ENCODE measurements around the gene WNT5A. TPM values are rescaled to one million over a fixed set of nuclear protein-coding genes. Genes with fewer than 3 reads are reported as not detected.

The WNT5A gene
- total RNA-seq, 1 donor from 2014 or later = 5.5 TPM

GRCh38 chr3:55474213-55474632 lies 12.9 kb downstream of the WNT5A start:
- H3K36me3 Mint-ChIP-seq (ENCODE audit: insufficient read depth) = peaks cover 2% of the 10 kb centered on the region
- H3K27ac Mint-ChIP-seq = no peak overlapping the region
- peak overlapping the region; percentile 54 for H3K4me3 Mint-ChIP-seq (ENCODE audit: low read depth)
- DNase-seq (ENCODE audit: low spot score, unreplicated experiment) = no peak
- H3K27me3 Mint-ChIP-seq = peaks cover 53% of the 10 kb centered on the region
- peaks cover 16% of the 10 kb centered on the region for H3K4me1 Mint-ChIP-seq (ENCODE audit: low read depth)
- TF ChIP-seq, protein P1, sequence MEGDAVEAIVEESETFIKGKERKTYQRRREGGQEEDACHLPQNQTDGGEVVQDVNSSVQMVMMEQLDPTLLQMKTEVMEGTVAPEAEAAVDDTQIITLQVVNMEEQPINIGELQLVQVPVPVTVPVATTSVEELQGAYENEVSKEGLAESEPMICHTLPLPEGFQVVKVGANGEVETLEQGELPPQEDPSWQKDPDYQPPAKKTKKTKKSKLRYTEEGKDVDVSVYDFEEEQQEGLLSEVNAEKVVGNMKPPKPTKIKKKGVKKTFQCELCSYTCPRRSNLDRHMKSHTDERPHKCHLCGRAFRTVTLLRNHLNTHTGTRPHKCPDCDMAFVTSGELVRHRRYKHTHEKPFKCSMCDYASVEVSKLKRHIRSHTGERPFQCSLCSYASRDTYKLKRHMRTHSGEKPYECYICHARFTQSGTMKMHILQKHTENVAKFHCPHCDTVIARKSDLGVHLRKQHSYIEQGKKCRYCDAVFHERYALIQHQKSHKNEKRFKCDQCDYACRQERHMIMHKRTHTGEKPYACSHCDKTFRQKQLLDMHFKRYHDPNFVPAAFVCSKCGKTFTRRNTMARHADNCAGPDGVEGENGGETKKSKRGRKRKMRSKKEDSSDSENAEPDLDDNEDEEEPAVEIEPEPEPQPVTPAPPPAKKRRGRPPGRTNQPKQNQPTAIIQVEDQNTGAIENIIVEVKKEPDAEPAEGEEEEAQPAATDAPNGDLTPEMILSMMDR (IDR thresholded peaks at IDR 0.05; ENCODE audit: unreplicated experiment) = peak; percentile 39
- no peaks in the 10 kb centered on the region for H3K9me3 Mint-ChIP-seq (ENCODE audit: low read depth)

DNA sequence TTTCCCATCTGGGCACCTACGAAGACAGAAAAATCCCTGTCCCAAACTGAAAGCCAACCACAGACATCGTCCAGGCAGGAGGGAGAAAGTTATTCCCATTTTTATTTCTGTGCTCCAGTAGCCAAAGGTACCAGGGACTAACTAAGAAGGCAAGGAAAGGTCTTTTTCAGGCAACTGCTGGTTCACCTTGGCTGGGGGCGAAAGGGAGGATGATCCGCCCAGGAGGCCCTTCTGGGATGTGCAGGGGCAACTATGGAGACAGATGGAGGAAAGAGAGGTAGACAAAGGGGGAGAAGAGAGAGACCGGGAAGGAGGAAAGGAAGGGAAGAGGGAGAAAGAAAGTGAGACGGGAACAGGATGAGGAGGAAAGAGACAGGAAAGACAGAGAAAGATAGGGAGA lies 13.3 kb downstream of the WNT5A start:
- H3K27me3 Mint-ChIP-seq = peaks cover 52% of the 10 kb centered on the region
- TF ChIP-seq, protein P1 (IDR thresholded peaks at IDR 0.05; ENCODE audit: unreplicated experiment) = no peak
- H3K4me3 Mint-ChIP-seq (ENCODE audit: low read depth) = peak overlapping the region; percentile 54
- no peaks in the 10 kb centered on the region for H3K9me3 Mint-ChIP-seq (ENCODE audit: low read depth)
- DNase-seq (ENCODE audit: low spot score, unreplicated experiment) = no peak
- H3K27ac Mint-ChIP-seq = no peak overlapping the region
- peaks cover 16% of the 10 kb centered on the region for H3K4me1 Mint-ChIP-seq (ENCODE audit: low read depth)
- peaks cover 2% of the 10 kb centered on the region for H3K36me3 Mint-ChIP-seq (ENCODE audit: insufficient read depth)

- Mint-ChIP-seq H3K4me1 (ENCODE audit: low read depth) (peaks cover 4% of the 10 kb centered on the region), H3K27ac (no peak overlapping the region)
Observed at GRCh38 chr3:55471522-55472280, 15.4 kb downstream of the WNT5A start.

DNA sequence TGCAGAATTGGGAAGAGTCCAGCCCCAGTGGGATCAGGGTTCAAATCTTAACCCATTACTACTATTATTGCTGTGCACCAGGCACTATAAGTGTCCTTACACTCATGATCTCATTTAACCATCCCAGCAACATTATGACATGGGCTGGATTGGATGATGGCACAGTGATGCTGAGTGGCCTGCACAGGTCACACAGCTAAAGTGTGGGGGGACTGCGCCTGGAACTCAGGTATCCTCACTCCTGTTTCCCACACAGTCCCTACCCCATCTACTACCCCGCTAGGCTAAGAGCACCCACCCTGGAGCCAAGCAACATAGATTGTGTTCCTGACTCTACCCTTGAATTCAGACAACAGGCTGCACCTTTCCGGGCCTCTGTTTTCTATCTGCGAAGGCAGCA lies 16.0 kb downstream of the WNT5A start:
- H3K36me3 Mint-ChIP-seq (ENCODE audit: insufficient read depth) = peaks cover 2% of the 10 kb centered on the region
- TF ChIP-seq, protein P1 (IDR thresholded peaks at IDR 0.05; ENCODE audit: unreplicated experiment) = no peak
- peaks cover 4% of the 10 kb centered on the region for H3K4me1 Mint-ChIP-seq (ENCODE audit: low read depth)
- no peak for DNase-seq (ENCODE audit: low spot score, unreplicated experiment)
- no peak overlapping the region for H3K4me3 Mint-ChIP-seq (ENCODE audit: low read depth)
- H3K9me3 Mint-ChIP-seq (ENCODE audit: low read depth) = no peaks in the 10 kb centered on the region
- peaks cover 39% of the 10 kb centered on the region for H3K27me3 Mint-ChIP-seq
- no peak overlapping the region for H3K27ac Mint-ChIP-seq

More at GRCh38 chr3:55471522-55472280, 15.4 kb downstream of the WNT5A start:
- Mint-ChIP-seq H3K9me3 (ENCODE audit: low read depth) (no peaks in the 10 kb centered on the region), H3K27me3 (peaks cover 45% of the 10 kb centered on the region), H3K36me3 (ENCODE audit: insufficient read depth) (peaks cover 2% of the 10 kb centered on the region), H3K4me3 (ENCODE audit: low read depth) (no peak overlapping the region)
- no peak for DNase-seq (ENCODE audit: low spot score, unreplicated experiment)
- TF ChIP-seq, protein P1 (IDR thresholded peaks at IDR 0.05; ENCODE audit: unreplicated experiment) = no peak

DNA sequence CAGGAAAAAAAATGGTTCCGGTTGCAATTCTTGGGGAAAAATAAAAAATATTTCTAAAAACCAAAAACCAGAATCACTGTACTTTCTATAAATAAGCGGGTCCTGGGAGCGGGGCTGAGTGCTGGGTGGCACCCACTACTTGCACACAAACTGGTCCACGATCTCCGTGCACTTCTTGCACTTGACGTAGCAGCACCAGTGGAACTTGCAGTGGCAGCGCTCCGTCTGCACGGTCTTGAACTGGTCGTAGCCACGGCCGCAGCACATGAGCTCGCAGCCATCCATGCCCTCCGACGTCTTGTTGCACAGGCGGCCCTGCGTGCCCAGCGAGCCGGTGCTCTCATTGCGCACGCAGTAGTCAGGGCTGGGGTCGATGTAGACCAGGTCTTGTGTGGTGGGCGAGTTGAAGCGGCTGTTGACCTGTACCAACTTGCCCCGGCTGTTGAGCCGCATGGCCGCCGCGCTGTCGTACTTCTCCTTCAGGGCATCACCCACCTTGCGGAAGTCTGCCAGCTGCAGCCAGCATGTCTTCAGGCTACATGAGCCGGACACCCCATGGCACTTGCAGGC lies 17.1 kb downstream of the WNT5A start:
- no peak overlapping the region for H3K27ac Mint-ChIP-seq
- H3K36me3 Mint-ChIP-seq (ENCODE audit: insufficient read depth) = peaks cover 2% of the 10 kb centered on the region
- peaks cover 4% of the 10 kb centered on the region for H3K4me1 Mint-ChIP-seq (ENCODE audit: low read depth)
- H3K4me3 Mint-ChIP-seq (ENCODE audit: low read depth) = no peak overlapping the region
- TF ChIP-seq, protein P1 (IDR thresholded peaks at IDR 0.05; ENCODE audit: unreplicated experiment) = no peak
- H3K9me3 Mint-ChIP-seq (ENCODE audit: low read depth) = no peaks in the 10 kb centered on the region
- no peak for DNase-seq (ENCODE audit: low spot score, unreplicated experiment)
- H3K27me3 Mint-ChIP-seq = peaks cover 29% of the 10 kb centered on the region

All from progenitor cell of endocrine pancreas (in vitro differentiated cells).